ENCODE measurements around the gene RAPGEF6. TPM values are rescaled to one million over a fixed set of nuclear protein-coding genes. Genes with fewer than 3 reads are reported as not detected.
A peak's percentile ranks its signal among the peaks of the same experiment; 100 is the strongest.

RAPGEF6 gene
- total and polyA plus RNA-seq, 12 donors, result 1.5 to 16.3 (median 10.9) TPM

DNA sequence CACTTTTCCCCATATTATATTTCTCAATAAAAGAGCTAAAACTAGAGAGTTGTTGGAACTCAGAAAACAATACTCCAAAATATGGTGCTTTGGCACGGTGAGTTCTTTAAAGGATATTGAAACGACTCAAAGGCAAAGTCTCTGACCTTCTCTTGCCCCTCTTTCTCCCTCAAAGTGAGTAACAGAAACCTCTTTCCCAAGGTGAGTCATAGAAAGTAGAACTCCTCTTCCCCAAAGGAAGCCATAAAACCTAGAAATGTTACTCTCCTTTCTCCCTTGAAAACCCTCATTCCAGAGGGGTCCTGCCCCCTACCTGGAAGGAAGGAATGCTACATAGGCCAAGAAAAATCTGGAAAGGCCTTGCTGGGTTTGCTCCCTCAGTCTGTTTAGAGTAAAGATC lies 47.5 kb downstream of the RAPGEF6 start:
- Histone ChIP-seq H3K36me3 (peaks cover 0 to 11% (median 0%) of the 10 kb centered on the region in 9 donors), H3K27me3 (no peaks in the 10 kb centered on the region), H3K27ac (no peak overlapping the region), H3K9me3 (no peaks in the 10 kb centered on the region), H3K4me3 (no peak overlapping the region), H3K4me1 (peaks cover 0 to 10% (median 7%) of the 10 kb centered on the region in 9 donors)
- intact Hi-C loops (cut with DNase I), result loop anchor here in 5 of 10 donors (5.0 to 10.0 kb wide), 3 partner anchors 417 to 475 kb away; partner anchors contain the start of gene IL3 (in 3 of the 5)
- 79 to 85% methylated on average over 2 of the region's 2 CpGs for WGBS, 2 donors
- DNase-seq (no peak), ATAC-seq (no peak)
- TF ChIP-seq, protein P1, sequence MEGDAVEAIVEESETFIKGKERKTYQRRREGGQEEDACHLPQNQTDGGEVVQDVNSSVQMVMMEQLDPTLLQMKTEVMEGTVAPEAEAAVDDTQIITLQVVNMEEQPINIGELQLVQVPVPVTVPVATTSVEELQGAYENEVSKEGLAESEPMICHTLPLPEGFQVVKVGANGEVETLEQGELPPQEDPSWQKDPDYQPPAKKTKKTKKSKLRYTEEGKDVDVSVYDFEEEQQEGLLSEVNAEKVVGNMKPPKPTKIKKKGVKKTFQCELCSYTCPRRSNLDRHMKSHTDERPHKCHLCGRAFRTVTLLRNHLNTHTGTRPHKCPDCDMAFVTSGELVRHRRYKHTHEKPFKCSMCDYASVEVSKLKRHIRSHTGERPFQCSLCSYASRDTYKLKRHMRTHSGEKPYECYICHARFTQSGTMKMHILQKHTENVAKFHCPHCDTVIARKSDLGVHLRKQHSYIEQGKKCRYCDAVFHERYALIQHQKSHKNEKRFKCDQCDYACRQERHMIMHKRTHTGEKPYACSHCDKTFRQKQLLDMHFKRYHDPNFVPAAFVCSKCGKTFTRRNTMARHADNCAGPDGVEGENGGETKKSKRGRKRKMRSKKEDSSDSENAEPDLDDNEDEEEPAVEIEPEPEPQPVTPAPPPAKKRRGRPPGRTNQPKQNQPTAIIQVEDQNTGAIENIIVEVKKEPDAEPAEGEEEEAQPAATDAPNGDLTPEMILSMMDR (IDR thresholded peaks at IDR 0.05), result no peak

DNA sequence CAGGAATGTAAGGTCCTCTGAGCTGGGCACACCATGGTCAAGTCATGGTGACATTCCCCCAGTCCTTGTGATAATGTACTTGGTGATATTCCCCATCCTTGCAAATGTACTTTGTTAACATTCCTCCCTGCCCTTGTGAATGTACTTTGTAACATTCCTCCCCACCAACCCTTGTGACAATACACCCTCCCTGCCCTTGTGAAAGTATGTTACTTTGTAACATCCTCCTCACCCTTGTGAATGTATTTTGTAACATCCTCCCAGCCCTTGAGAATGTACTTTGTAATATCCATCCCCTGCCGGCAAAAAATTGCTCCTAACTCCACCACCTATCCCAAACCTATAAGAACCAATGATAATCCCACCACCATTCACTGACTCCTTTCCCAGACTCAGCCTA lies 53.3 kb downstream of the RAPGEF6 start:
- ATAC-seq, result peak in 1 of 8 donors; percentile 30
- 91 to 95% methylated on average over 1 of the region's 1 CpG for WGBS, 2 donors
- TF ChIP-seq, protein P1 (IDR thresholded peaks at IDR 0.05), result no peak

DNA sequence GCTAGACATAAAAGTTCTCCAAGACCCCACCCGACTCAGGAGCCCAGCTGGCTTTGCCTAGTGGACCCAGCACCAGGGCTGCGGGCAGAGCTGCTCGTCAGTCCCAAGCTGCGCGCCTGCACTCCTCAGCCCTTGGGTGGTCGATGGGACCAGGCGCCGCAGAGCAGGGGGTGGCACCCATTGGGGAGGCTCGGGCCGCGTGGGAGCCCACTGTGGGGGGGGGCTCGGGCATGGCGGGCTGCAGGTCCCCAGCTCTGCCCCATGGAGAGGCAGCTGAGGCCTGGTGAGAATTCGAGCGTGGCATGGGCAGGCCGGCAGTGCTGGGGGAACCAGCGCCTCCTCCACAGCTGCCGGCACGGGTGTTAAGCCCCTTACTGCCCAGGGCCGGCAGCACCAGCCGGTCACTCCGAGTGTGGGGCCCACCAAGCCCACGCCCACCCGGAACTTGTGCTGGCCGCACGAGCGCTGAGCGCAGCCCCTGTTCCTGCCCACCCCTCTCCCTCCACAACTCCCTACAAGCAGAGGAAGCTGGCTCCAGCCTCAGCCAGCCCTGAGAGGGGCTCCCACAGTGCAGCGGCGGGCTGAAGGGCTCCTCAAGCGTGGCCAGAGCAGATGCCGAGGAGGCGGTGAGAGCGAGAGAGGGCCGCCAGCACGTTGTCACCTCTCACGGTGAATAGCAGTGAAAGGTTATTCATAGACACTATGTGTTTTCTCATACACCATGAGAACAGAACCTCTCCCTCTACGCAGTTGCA lies 54.9 kb downstream of the RAPGEF6 start:
- Histone ChIP-seq H3K27me3 (no peaks in the 10 kb centered on the region), H3K27ac (no peak overlapping the region), H3K4me1 (peaks cover 0 to 3% (median 0%) of the 10 kb centered on the region in 9 donors), H3K9me3 (peaks cover 0 to 3% (median 0%) of the 10 kb centered on the region in 11 donors), H3K36me3 (no peaks in the 10 kb centered on the region), H3K4me3 (no peak overlapping the region)
- TF ChIP-seq, protein P1 (IDR thresholded peaks at IDR 0.05), result no peak
- intact Hi-C loops (cut with DNase I), result loop anchor here in 1 of 10 donors (10.0 kb wide), 1 partner anchor 425 kb away; no protein-coding TSS in a partner anchor
- ATAC-seq, result peak in 1 of 8 donors; percentile 50
- no peak for DNase-seq
- 95 to 98% methylated on average over 37 to 38 of the region's 38 CpGs for WGBS, 2 donors

More for the DNA sequence above, 53.3 kb downstream of the RAPGEF6 start:
- peaks cover 0 to 3% (median 0%) of the 10 kb centered on the region in 11 donors for H3K9me3 ChIP-seq
- no peaks in the 10 kb centered on the region for H3K36me3 ChIP-seq
- no peak overlapping the region for H3K4me3 ChIP-seq
- no peak overlapping the region for H3K27ac ChIP-seq
- no peaks in the 10 kb centered on the region for H3K27me3 ChIP-seq
- H3K4me1 ChIP-seq, result peaks cover 0 to 3% (median 0%) of the 10 kb centered on the region in 9 donors
- DNase-seq, result no peak
- intact Hi-C loops (cut with DNase I), result loop anchor here in 1 of 10 donors (10.0 kb wide), 1 partner anchor 423 kb away; no protein-coding TSS in a partner anchor

DNA sequence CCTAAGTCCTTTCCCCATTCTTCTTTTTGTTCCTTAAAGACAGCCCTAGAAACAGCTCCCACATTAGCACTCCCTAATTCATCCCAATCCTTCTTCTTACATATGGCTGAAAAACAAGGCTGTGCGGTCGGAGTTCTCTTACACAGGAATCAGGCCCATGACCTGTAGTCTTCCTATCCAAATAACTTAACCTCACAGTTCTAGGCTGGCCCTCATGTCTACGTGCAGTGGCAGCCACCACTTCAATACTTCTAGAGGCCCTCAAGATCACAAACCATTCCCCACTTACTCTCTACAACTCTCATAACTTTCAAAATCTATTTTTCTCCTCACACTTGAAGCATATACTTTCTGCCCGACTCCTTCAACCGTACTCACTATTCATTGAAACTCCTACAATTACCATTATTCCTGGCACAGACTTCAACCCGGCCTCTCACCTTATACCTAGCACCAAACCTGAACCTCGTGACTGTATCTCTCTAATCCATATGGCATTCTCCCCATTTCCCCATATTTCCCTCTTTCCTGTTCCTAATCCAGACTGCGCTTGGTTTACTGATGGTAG lies 59.3 kb downstream of the RAPGEF6 start:
- H3K36me3 ChIP-seq, result no peaks in the 10 kb centered on the region
- DNase-seq, result no peak
- no peak overlapping the region for H3K4me3 ChIP-seq
- TF ChIP-seq, protein P1 (IDR thresholded peaks at IDR 0.05), result no peak
- WGBS, 2 donors, result 98 to 99% methylated on average over 8 of the region's 8 CpGs
- intact Hi-C loops (cut with DNase I), result no loop called here
- H3K4me1 ChIP-seq, result no peaks in the 10 kb centered on the region
- H3K27ac ChIP-seq, result no peak overlapping the region
- ATAC-seq, result no peak
- no peaks in the 10 kb centered on the region for H3K27me3 ChIP-seq
- peaks cover 0 to 3% (median 0%) of the 10 kb centered on the region in 11 donors for H3K9me3 ChIP-seq

Data from heart right ventricle (tissue), 16 donors.